Stimulated activated CD8-positive, alpha-beta memory T cell treated with anti-CD3 and anti-CD28 coated beads, Interleukin-4, amount 100 ng/mL, for 1 hour (primary cell): Measurements from ENCODE around the gene RAB11FIP3.
"Not testable (repeated sequence)": the region's sequence is repeated elsewhere in the genome, so short reads cannot be mapped to it uniquely, and the experiment has no call there.

Source experiments
- DNase-seq, 2 donors: peaks; one replicate each; pipeline ENCODE4 v3.0.0-alpha.2; 2020; ENCODE audit warnings: low read depth in 2 of 2, low spot score in 1 of 2

The RAB11FIP3 gene

DNA sequence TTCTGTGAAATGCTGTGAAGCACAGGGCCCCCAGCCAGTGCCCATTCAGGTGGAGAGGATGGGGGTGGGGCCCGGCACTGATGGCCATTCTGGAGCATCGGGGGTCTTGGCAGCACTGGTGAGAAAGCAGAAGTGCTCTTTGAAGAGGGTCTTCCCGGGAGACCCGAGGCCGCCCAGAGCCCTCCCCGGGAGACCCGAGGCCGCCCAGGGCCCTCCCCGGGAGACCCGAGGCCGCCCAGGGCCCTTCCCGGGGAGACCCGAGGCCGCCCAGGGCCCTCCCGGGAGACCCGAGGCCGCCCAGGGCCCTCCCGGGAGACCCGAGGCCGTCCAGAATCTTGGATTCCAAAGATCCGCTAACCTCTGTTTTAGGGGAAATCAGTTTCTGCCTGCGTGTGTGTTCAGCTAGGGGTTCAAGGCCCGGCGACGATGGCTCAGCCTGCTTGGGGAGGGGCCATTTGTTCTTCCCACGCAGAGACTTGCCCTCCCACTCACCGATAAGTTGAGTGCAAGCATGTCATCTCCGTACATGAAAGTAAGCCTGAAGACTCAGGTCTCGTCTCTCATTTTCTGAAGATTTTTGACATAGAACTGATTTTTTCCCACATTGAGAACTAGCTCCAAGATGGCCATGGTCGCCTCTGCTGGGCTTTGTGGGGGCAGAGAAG, 66.9 kb downstream of the RAB11FIP3 start:
- no peak for DNase-seq

DNA sequence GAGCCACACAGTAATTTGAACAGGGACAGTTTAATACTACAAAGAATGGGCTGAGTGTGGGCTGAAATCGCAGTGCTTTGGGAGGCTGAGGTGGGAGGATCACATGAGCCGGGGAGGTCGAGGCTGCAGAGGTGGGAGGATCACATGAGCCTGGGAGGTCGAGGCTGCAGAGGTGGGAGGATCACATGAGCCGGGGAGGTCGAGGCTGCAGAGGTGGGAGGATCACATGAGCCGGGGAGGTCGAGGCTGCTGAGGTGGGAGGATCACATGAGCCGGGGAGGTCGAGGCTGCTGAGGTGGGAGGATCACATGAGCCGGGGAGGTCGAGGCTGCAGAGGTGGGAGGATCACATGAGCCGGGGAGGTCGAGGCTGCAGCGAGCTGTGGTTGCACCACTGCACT, 69.2 kb downstream of the RAB11FIP3 start:
- DNase-seq = not testable (repeated sequence)

DNA sequence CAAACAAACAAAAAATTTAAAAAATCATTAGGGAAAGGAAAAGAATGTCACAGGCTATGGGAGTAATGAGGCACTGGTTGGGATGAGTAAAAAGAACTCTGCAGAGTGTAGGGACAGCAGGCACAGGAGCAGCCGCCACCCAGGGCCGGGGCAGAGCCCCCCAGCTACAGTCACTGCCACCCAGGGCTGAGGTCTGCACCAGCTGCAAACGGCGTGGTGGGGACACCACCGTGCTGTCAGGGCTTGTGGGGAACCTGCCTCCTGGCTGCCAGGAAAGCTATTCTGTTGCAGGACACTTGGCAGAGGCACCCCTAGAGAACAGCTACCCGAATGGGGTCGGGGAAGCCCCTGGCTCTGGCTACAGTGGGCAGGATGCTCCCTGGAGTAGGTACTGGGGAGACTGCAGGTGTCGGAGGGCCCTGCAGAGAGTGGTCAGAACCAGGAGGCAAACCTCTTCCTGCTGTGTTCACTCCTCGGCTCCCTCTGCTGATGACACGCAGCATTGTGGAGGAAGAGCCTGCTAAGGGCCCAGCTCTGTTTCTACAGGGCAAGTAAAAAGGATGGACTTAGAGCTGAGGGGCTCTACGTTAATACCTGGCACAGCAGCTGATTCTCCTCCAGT, 69.8 kb downstream of the RAB11FIP3 start:
- no peak for DNase-seq

DNA sequence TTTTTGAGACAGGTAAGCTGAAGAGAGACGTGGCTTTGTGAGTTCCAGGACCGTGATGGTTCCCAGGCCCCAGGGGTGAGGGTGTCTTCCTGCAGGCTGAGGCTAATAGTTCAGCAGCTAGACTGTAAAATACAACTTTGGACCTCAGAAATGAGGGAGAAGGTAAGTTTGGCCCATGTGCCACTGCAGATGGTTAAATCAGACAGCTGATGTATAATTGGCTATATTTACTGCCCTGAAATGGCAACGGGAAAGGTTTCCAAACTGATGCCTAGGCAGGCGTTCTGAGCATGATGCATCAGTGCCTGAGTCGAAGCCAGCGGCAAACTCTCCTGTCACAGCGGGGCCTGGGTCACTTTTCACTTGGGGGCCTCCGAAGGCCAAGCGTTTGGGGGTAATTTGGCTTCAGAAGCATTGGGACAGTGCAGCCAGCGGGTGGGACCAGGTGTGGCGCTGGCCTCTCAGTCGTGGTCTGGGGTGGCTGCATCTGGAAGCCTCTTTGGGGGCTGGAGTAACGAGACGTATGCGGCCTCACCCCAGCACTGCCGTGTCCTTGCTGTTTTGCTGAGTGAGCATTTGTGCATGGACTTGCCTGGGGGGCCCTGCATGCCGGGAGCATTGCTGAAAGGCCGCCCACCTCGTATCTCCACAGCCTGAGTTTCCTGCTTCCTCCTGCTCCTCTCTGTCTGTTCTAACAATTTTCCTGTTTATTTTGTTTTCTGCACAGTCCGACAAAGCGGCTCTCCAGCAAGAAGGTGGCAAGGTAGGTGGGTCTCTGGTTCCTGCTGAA, 70.8 kb downstream of the RAB11FIP3 start:
- no peak for DNase-seq

DNA sequence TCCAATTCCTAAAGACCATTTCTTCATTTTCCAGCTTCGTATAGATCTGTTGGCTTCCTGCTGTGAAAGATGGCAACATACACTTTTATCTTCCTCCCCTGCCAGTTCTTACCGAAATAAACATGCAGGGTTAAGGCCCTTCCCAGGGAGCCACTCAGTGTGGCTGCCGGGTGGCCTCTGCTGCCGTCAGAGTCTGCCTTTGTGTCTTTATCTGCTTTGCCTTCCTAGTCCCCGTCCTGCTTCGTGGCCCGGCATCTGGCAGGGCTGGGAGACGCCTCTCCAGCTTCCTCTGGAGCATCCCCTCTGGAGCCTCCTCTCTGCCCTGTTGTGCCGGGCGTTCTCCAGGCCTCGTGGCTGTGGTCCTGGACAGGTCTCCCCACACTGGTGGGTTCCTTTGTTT, 71.8 kb downstream of the RAB11FIP3 start:
- no peak for DNase-seq

DNA sequence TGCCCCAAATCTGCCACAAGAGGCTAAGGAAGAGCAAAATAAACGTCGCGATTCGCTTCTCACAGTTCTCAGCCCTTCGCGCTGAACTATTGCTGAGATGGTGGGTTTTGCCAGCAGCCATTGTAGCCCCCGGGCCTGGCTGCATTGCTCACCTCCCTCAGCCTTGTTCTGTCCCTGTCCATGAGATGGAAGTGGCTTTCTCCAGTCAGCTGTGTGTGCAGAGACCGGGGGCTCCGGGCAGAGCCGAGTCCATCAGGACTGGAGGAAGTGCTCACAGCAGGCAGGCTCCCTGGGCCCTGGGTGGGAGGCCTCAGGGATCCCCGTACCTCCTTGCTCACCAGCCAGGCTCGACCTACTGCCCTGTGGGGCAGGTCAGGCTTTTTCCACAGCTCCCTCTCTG, 74.5 kb downstream of the RAB11FIP3 start:
- DNase-seq = no peak

DNA sequence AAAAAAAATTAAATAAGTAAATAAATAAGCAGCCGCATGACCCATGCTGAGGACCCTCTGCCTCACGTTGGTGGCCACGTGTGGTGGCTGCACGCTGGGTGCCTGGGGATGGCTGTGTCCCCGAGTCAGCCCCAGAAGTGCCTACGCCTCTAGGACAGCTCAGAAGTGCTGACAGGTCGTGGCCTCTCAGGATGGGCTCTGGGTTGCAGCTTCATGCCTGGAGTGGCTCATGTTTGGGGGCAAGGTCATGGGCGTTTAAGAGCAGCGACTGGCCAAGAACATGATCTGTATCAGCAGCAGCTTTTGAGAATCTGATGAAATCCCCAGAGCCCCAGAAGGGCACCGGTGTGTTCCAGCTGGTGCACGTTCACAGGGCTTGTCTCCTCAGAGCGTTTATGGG, 75.3 kb downstream of the RAB11FIP3 start:
- no peak for DNase-seq

DNA sequence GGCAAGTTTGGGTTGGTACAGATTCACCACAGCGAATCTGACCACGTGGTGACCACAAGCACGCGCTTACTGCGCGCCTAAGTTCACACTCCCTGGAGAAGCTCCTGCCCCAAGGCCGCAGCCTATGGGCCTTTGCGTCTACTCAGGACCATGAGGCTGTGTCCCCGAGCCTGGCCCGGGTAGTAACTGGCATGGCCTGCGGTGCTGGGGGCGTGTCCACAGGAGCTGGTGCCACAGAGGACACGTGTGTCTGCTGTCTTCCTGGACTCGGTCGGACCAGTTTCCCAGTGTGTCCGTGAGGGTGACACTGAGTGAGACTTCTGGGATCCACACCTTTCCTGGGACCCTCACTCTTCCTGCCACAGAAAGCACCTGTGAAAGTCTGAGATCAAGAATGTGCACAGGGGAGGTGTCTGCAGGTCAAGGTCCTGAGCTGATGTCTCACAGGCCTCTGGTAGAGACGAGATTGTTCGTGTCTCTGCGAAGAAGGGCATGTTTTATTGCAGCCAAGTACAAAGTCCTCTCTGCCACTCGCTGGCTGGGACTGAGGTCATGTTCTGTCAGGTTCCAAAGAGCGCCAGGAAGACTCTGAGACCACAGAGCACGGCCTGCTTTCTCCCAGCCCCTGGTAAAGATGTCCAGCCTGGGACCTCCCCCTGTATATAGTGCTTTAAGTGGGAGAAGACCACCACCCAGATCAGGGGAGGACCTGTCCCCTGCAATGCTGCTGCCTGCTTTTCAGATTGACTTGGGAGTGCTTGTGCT, 76.9 kb downstream of the RAB11FIP3 start:
- no peak for DNase-seq

DNA sequence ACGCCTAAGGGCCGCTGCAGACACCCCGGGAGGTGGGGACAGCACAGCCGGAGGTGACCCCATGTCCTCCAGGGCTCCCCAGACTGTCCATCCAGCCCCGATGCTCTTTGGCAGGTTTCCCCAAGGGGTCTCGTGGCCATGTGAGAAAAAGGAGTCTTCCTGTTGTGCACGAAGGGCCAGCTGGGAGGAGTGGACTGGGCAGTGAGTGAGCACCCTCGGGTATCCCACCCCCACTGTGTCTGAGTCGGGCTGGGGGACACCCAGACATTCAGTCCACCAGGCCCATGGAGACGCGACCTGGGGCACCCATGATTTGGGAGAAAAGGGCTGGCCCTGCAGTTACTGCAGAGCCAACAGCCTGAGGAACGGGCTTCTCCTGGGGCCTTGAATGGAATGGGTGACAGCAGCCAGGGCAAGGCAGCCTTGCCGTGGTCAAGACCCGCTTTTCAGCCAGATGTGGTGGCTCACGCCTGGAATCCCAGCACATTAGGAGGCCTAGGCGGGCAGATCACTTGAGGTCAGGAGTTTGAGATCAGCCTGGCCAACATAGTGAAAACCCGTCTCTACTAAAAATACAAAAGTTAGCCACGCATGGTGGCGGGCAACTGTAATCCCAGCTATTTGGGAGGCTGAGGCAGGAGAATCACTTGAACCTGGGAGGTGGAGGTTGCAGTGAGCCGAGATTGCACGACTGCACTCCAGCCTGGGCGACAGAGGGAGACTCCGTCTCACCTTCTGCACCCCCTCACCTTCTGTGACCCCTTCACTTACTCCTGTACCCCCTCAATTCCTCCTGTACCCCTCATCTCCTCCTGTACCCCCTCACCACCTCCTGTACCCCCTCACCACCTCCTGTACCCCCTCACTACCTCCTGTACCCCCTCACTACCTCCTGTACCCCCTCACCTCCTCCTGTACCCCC, 78.0 kb downstream of the RAB11FIP3 start:
- DNase-seq = no peak

DNA sequence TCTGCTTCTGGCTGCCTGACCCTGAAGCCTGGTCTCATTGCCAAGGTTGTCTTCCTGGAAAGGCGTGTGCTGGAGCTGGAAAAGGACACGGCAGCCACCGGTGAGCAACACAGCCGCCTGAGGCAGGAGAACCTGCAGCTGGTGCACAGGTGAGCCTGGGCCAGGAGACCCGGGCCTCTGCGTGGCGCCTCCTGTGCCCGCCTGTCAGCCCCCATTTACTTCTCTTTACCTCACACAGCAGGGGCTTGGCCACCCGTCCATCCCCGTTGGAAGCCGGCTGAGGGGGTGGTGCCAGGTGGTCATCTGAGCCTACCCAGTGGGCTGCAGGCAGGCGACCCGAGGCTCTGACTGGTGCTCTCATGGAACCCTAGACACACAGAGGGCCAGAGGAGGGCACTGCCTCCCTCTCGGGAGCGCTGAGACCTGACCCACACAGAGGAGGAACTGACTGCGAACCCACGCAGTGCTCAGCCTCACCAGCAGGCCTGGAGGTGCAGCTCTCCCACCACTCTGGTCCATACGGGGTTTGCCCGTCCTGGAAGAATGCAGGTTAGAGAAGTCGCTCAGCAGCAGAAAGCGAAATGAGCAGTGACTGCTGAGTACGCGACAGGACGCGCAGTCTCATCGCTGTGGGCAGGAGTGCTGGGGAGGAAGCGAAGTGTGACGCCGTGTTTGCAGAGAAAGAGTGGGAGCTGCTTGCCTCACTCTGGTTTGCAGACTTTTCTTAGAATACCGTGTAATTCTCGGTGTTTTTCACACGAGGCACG, 80.2 kb downstream of the RAB11FIP3 start:
- no peak for DNase-seq

DNA sequence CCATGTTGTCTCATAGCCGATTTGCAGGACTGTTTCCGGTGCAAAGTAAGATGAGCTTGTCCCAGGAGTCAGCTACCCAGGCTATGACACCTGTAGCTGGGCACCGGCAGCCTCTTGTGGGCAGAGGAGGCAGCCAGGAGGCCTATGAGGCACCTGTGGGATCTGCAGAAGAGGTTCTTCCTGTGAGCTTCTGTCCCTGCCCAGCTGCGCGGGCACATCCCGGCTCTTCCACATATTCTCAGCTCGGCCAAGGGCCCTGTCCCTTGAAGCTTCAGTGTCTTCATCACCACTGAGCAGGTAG, 80.7 kb downstream of the RAB11FIP3 start:
- no peak for DNase-seq

DNA sequence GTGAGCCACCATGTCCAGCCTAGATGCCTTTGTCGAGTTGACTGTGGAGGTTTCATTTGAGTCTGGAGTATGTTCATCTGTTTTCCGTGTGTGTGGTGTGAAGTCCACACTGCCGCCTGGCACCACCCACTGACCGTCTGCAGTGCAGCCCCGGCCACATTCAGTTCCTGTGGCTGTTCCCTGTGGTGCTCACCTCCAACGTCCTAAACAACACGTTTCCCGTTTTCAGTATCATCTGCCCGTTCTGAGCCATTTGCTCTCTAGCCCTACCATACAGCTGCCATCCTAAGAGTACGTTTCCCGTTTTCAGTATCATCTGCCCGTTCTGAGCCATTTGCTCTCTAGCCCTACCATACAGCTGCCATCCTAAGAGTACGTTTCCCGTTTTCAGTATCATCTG, 82.1 kb downstream of the RAB11FIP3 start:
- not testable (repeated sequence) for DNase-seq

DNA sequence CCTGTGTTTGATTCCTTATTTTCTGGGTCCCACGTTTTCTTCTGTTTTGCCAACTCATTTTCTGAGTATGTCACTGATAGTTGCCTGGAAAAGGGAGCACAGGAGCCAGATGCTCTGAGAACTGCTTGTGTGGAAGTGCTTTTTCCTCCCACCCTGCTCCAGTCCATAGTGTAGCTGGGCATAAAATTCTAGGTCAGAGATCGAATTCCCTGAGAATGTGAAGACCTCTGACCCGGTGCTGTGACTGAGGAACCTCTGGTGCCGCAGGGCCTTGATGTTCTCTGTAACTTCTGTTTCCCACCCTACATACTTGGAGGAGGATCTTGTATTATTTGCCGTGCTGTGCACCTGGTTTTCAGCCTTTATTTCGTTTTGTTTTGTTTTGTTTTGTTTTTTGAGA, 82.5 kb downstream of the RAB11FIP3 start:
- no peak for DNase-seq

DNA sequence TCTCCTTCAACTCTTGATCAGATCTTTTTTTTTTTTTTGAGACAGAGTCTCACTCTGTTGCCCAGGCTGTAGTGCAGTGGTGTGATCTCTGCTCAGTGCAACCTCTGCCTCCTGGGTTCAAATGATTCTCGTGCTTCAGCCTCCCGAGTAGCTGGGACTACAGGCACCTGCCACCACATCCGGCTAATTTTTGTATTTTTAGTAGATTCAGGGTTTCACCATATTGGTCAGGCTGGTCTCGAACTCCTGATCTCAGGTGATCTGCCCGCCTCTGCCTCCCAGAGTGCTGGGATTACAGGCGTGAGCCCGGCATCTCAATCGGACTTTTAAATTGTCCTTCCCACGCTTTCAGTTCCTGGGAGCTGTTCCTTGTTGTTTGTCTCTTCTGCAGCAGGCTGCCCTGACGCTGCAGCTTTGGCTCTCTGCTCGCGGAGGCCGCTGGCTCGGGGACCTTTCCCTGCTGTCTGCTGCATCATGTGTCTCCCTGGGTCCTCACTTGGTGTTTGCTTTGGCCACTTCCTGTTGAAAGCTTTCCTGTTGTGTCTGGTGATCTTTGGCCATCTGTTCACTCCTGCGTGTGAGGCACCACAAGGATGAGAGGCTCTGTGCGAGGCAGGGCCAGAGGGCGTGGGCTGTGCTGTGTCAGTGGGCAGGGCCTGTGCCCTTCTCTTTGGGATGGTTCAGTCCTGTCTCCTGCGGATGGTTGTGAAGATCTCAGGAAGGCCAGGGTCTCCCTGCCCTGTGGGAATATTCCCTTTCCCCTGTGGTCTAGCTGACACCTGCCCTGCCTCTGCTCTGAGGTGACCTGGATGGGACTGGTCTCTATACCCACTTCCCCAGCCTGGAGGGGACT, 83.7 kb downstream of the RAB11FIP3 start:
- DNase-seq = no peak

DNA sequence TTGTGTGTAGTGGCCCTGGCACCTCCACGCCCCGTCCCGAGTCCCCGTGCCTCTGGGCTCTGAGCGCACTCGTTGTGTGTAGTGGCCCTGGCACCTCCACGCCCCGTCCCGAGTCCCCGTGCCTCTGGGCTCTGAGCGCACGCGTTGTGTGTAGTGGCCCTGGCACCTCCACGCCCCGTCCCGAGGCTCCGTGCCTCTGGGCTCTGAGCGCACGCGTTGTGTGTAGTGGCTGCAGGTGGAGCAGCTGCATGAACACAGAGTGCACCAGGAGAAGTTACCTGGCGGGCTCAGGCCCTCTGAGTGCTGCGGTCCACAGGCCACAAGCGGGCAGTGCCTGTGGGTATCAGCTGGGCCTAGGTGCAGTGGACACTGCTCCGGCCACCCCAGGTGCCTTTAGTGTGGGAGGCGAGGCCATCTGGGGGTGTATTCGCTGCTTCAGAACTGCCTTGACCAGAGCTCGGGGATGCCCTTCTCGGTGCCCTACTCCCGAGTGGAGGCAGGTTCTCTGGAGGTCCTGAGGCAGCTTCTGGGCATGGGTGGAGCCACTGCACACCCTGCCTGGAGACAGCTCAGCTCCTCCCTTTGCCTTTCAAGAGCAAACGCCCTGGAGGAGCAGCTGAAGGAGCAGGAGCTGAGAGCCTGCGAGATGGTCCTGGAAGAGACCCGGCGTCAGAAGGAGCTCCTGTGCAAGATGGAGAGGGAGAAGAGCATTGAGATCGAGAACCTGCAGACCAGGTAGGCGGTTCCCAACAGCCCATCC, 84.8 kb downstream of the RAB11FIP3 start:
- no peak for DNase-seq

DNA sequence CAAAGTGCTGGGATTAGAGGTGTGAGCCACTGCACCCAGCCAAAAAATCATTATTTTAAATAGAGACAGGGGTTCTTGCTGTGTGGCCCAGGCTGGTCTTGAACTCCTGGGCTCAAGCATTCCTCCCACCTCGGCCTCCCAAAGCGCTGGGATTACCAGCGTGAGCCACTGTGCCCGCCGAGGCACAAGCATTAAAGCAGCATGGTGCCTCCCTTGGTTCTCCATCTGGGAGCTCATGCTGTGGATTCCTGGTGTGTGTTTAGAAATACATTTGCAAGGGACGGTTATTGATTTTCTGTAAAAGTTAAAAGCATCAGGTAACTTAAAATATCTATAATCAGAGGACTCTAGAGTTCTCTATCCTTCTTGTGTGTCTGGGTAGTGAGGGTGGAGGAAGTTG, 87.4 kb downstream of the RAB11FIP3 start:
- no peak for DNase-seq

DNA sequence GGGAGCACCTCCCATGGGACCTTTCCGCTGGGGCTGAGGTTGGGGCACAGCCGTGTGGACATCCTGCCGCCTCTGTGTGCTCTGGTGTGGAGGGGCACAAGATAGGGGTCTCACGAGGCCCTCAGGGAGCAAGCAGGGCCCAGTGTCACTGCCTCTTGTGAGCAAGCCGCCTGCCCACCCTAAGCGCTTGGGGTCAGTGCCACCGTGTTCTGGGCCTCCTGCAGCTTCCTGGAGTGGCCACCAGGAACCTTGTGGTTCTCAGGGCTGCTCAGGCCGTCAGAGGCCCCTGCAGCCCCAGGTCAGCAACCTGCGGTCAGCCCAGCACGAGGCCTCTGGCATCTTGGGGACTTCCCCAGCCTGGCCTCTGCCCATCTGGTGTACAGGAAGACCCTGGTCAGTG, 88.5 kb downstream of the RAB11FIP3 start:
- no peak for DNase-seq

DNA sequence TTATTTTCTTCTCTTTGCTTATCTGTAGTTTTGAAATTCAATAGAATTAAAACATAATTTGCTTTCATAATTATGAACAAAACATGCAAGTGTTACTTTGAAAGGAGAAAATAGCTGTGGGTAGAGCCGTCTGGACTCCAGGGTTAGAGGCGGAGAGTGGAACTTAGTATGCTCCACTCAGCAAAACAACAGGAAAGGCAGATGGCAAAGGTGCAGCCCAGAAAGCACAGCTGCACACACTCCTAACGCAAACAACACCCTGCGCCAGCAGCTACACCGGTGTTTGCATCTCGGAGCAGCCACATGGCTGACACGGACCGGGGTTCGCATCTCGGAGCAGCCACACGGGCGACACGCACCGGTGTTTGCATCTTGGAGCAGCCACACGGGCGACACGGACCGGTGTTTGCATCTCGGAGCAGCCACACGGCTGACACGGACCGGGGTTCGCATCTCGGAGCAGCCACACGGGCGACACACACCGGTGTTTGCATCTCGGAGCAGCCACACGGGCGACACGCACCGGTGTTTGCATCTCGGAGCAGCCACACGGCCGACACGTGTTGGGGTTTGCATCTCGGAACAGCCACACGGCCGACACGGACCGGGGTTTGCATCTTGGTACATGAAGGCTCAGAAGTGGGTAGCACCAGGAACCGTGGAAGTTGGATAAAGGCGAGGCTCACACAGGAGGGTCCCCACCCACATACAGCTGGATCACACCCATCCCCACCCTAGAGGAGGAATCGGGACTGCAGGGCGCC, 89.9 kb downstream of the RAB11FIP3 start:
- DNase-seq = no peak
